Dermis microvascular lymphatic vessel endothelial cell (primary cell): ENCODE measurements around the gene CNOT11. TPM values are rescaled to one million over a fixed set of nuclear protein-coding genes. Genes with fewer than 3 reads are reported as not detected.
"Not testable (repeated sequence)": the region's sequence is repeated elsewhere in the genome, so short reads cannot be mapped to it uniquely, and the experiment has no call there.

Source experiments
- DNase-seq, 2 donors: peaks; one replicate each; pipeline versions ENCODE4 v3.0.0 to v3.0.0-alpha.2; 2010; ENCODE audit warnings: low read depth in 2 of 2
- total RNA-seq: library from RNA; depleted of rRNA; stranded (reverse); fragments of >200 nt; gene quantifications from 2 replicates; pipeline ENCODE4 v1.2.1, GENCODE V29; 2014

The CNOT11 gene
- total RNA-seq, 1 donor from 2014 or later: 18.1 TPM

GRCh38 chr2:101308432-101309210 is 55.9 kb downstream of the CNOT11 start, which contains the start of gene RNF149:
TSS of gene RNF149 (minus strand) at chr2:101308701. CDS start at chr2:101308588, 113 bp downstream.
- peak; percentile 69 to 94 for DNase-seq

DNA sequence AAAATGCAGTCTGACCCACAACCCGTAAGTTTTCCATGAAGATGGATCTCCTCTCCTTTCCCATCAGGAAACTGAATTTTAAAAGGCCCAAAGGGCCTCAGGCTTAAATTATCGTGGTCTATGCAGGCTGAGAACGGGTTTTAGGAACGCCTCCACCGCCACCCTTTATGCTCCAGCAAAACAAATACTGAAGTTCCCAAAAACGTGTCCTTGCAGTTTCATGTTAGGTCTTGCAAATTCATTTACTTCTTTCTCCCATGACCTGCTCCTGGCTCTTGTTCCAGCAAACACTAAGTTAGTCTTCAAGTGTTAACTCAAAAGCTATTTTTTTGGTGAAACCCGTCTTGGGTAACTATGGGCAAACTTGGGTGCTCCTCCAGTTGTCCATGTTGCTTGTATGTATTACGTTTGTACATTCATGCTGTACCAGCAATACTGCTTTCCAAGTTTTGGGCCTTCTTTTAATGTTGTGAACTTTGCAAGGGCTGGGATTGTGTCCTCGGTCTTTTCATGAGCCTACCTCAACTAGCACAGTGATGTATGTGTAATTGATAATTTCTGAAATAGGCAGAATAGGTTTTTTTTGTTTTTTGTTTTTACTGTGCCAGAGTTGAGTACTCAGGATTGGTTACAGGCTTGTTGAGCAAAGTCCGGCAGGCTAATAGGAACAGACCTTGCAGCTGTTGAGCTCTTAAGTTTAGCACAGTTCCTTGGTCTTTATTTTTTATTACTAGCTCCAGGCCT is 57.6 kb downstream of the CNOT11 start:
- no peak for DNase-seq

DNA sequence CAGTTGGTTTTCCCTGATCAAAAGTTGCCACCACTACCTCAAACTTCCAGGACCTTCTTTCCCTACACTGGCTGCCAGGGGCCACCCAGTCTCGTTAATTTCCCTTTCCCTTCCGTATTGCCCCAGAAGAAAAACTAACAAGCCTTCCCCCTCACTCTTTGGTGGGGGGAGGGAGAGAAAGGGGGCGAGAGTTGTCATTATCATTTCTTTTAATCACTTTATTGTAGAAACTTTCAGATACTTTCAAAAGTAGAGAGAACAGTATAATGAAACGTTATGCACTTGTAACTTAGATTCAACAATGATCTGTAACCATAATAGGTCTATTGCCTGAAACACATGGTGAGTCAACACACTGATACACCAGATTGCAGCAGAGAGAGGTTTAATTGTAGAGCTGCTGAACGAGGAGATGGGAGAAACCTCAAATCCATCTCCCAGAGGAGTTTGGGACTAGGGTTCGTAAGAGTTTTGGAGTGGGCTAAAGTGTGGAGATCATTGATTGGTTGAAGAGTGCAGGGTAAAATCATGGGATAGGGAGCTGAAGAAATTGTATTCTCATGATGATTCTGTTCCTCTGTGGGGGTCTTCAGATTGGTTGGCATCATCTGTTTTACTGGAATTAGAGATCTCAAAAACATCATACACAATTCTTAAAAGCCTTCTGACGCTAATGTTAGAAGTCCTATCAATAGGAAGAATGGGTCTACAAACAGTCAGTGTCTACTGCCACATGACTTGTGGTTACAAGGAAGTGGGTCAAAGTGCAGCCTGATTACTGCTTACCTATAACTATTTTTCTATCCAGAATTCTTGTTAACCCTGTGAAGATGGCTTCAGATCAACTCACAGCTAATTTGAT is 58.4 kb downstream of the CNOT11 start:
- DNase-seq: no peak

- DNase-seq: no peak
Measured at GRCh38 chr2:101311696-101312017, 59.0 kb downstream of the CNOT11 start.

GRCh38 chr2:101316568-101316967 is 63.9 kb downstream of the CNOT11 start:
- DNase-seq: not testable (repeated sequence)

Other genes with a start within 250 kb of the CNOT11 start
- gene TBC1D8, start 101.5 kb upstream of the CNOT11 start, total RNA-seq: 62.4 and 120 TPM in 2 replicates
- gene RNF149, start 55.8 kb downstream of the CNOT11 start, total RNA-seq: 31.7 and 38.4 TPM in 2 replicates
- 0.39 and 0.51 TPM in 2 replicates for gene CREG2, start 134.6 kb downstream of the CNOT11 start, total RNA-seq
- gene RFX8, start 222.2 kb downstream of the CNOT11 start, total RNA-seq: 0.13 and 0.51 TPM in 2 replicates